Germinal center (tissue), 1 donor: Measurements from ENCODE around the gene KDM2B.

Experiments
- DNase-seq: peaks from one replicate; pipeline ENCODE4 v3.0.0; 2012; ENCODE audit warnings: mixed read lengths, low spot score

The KDM2B gene

GRCh38 chr12:121530600-121531355 lies 50.0 kb downstream of the KDM2B start:
- DNase-seq = peak; percentile 72

DNA sequence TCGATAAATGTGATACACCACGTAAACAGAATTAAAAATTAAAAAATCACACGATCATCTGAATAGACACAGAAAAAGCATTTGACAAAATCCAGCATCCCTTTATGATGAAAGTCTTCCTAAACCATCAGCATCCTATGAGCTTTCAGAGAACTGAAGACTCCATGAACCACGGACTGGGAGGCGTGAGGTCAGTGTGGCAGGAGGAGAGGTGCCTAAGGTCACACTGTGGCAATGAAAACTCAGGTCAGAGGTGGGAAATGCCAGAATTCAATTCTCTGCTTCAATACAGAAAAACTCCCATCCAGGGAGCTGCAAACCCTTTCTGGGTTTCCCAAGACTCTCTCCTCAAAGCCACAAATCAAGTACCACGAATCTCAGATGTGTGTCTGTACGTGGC lies 51.6 kb downstream of the KDM2B start:
- no peak for DNase-seq

- no peak for DNase-seq
These were observed 55.4 kb downstream of the KDM2B start for GRCh38 chr12:121525411-121525810.

DNA sequence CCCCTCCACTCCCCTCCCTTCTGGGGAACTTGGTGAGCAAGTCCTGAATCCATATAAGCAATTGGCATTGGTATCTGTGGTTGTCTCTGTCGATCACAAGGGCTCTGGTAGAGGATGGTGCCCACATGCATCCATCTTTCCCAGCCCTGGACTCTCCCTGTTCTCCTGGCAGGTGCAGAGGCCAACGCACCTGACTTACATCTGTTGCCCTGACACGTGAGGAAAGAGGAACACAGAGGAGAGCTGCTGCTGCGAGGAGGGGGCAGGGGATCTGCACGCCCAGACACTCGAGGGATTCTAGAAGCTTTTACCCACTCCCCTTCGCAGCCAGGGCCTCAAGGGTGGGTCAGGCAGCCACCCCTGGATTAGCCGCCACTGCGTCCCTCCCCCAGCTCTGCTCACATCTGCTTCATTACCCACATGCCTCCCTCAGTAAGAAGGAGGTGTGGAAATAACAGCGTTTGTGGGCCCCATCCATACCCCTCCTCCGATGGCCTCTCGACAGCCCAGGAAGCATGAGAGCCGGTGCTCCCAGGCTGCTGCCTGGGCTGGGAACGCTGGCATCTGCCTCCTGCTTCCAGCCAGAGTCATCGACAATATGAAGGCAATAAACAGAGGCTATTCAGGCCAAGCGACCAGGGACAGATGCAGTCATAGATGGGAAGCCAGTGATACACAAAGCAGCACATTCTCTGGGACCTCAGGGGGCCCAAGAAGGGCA lies 56.5 kb downstream of the KDM2B start:
- DNase-seq = no peak

- peak; percentile 54 for DNase-seq
These were observed 57.1 kb downstream of the KDM2B start for GRCh38 chr12:121523741-121524140.

- DNase-seq = peak; percentile 58
These were observed 57.9 kb downstream of the KDM2B start for GRCh38 chr12:121522971-121523370.

DNA sequence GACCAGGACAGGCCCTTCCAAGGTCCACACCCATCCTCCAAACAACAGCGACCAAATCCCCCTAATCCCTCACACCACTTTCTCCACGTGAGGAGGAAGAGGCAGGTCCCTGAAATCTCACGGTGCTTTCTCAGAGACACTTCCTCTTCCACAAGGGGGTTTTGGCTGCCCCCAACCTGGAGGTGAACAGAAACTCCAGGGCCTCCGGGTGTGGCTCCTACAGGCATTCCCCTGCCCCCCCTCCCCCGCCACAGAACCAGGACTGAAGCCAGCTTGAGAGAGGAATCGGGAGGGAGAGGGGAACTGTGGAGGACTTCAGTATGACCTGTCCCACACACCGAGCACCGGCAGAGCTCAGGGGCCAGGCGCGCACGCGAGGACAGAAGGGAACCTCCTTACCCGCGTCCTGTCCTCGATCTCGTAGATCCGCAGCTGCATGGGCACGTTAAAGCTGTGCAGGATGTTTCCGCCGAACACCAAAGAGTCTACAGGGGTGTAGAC lies 60.2 kb downstream of the KDM2B start:
- no peak for DNase-seq

DNA sequence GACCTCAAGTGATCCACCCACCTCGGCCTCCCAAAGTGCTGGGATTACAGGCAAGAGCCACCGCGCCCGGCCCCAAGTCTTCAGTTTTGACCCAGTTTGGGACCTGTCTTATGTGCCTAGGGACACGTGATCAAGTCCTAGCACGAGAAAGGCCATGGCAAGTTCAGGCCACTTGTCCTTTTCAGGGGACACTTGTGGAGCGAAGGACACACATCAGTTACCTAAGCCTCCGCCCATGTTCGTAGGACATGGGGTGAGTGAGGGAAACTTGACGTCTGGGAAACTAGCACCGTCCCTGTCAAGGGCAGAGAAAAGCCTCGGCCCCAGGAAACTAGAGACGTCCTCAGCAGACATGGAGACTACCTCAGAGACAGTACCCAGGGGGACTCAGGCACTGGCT lies 60.7 kb downstream of the KDM2B start:
- no peak for DNase-seq

DNA sequence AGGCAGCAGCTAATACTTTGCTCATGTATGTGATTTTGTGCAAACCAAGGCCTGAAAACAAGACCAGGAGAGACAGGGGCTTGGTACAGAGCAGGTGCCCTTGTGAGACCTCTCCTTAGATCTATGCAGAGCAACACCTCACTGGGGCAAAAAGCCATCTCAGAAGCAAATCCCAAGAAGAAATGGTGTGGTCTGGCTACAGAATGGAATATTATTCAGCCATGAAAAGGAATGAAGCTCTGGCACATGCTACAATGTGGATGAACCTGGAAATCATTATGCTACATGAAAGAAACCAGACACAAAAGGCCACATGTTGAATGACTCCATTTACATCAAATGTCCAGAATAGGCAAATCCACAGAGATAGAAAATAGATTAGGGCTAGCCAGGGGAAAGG lies 61.6 kb downstream of the KDM2B start:
- DNase-seq = no peak

- no peak for DNase-seq
These were observed 62.2 kb downstream of the KDM2B start for GRCh38 chr12:121518656-121519055.

DNA sequence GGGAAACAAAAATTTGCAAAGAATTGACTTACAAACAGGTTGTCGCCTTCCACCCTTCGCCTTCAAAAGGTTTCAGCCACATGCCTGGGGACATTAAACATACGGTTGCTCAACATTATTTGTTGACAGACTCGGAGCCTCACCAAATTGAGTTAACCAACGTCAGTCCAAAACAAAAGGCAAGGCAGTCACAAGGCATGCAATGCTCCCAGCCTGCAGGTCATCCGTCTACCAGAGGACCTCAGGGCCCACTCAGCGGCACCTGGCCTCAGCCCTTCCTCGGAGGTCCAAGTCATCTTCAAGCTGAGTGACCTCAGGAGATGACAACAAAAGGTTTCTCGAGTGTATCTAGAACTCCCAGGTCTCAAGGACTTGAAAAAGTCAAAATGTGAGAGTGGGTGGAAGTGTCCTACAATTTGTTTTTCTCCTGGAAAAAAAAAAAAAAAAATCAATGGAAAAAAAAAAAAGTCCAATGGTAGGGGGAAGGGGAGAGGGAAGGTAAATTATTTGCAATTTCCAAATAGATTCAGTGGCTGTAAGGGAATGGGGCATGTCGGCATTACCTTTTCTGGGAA lies 64.3 kb downstream of the KDM2B start:
- no peak for DNase-seq

GRCh38 chr12:121515615-121516014 lies 65.2 kb downstream of the KDM2B start:
- DNase-seq = no peak

DNA sequence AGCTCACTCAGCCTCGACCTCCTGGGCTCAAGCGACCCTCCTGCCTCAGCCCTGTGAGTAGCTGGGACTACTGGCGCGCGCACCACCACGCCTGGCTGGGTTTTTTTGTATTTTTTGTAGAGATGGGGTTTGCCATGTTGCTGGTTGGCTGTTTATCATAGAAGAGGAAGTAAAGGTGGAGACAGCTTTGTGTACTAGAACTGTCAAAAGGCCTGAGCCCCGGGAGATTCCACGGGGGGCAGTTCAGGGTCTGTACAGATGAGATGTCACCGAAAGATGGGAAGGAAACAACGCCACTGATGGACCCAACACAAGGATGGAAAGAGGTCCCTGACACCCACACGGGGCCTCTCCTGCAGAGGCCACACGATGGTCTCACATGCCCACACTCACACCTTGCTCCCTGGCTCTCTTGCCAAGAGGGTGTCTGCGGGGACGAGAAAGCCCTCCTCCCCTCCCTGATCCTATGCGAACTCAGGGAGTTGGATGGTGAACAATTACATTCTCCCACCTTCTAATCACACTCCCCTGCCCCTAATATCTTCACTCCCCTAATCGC lies 66.6 kb downstream of the KDM2B start:
- peak; percentile 78 for DNase-seq

DNA sequence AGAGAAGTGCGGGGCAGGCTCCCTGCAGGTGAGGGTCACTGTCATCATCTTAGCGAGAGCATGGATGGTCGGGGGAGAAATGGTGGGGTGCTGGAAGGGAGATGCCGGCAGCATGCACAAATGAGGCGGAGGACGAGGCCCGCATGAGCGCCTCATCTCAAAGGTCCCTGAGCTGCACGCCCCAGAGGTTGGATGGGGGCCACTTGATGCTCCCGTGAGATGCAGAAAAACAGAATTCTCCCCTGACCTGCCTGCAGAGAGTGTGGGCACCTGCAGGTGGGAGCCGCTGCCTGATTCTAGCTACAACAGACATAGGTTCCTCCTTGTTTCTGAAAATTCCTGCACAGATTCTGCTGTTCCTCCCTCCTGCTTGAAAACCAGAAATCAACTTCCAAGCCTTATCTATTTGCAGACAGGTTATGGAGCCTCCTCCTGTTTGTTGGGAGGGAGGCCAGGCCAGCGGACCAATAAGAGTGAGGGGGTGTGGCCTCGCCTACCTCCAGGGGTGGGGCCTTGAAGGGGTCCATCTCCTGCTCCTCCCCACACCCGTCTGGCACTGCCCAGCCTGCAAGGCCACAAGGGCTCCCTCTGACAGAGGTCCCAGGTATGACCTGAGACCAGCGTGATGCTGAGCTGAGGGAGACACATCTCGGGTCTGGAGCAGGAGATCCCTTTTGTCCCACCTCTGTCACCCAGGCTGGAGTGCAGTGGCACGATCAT lies 67.2 kb downstream of the KDM2B start:
- peak; percentile 83 for DNase-seq

DNA sequence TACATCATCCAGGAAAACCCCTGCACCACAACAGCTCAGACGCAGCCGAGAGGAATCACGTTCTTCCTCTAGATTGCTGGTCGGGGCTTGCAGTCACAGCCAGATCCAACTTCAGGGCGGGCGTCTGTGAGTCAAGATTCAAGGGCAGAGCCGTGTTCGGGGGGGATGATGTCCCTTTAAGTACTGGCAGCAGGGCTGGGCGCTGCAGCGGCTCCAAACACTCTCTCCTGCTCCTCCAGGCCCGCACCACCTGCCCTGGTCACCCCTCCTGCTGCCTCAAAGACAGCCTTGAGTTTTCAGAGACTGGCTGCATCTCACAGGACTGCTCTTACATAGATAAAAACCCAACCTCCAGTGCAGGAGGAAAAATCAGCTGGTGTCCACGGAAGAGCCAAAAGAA lies 68.3 kb downstream of the KDM2B start:
- no peak for DNase-seq

DNA sequence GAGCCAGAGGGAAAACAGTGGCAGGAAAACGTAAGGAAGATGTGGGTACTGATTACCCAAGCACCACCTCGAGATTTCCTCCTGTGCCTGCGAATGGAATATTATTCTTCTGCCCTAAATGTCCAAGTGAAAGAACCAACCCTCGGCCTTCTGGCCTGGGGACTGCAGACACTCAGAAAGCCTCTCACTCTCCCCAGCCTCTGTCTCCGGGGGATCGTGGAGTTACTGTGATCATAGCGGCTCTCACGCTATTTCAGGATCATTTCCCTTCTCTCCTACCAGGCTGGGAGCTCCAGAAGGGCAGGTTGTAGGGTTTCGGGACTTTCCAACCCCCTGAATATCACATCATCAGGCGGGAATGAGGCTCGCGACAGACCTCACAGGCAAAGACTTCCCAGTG lies 68.9 kb downstream of the KDM2B start:
- no peak for DNase-seq

GRCh38 chr12:121509339-121509738 lies 71.5 kb downstream of the KDM2B start:
- no peak for DNase-seq

- DNase-seq = no peak
These were observed 72.3 kb downstream of the KDM2B start for GRCh38 chr12:121508533-121508932.

- no peak for DNase-seq
These were observed 72.8 kb downstream of the KDM2B start for GRCh38 chr12:121507984-121508383.

DNA sequence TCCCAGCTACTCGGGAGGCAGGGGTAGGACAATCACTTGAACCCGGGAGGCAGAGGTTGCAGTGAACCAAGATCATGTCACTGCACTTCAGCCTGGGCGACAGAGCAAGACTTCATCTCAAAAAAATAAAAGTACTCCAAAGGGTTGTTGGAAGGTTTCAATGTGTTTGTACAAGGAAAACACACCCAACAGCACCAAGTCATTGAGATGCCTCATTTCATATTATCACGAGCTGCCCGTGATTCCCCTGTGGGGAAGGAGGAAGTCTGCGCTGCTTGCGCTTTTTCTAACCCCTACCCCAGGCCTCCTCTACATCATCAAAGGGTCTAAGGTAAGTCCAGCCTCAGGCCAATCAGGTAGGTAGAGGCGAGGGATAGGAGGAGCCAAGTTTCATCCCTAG lies 73.6 kb downstream of the KDM2B start:
- no peak for DNase-seq

DNA sequence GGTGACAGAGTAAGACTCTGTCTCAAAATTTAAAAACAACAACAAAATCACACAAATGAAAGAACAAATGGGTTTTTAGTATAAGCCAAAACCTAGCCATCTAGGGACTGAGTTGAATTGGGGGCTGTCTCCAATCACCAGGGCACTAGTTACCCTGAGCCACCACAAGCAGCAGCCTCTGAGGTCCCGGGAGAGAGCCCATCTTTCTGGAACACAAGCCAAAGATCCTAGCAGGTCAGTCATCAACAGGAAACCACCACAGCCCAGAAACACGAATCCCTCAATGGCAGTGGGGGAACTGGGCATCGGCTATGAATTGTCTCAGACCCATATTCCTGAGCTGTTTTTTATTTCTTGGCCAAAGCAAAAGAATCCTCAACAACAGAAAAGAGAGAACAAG lies 75.3 kb downstream of the KDM2B start:
- no peak for DNase-seq

DNA sequence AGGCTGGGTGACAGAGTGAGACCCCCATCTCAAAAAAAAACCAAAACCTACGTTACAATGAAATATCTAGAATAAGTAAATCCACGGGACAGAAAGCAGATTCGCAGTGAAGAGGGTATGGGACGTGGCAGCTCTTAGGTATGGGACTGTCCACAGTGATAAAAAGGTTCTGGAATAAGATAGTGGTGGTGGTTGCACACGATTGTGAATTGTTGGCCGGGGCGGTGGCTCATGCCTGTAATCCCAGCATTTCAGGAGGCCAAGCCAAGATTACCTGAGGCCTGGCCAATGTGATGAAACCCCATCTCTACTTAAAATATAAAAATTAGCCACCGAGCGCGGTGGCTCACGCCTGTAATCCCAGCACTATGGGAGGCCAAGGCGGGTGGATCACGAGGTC lies 76.3 kb downstream of the KDM2B start:
- DNase-seq = no peak
